Measurements from ENCODE around the gene ITIH4. TPM values are rescaled to one million over a fixed set of nuclear protein-coding genes. Genes with fewer than 3 reads are reported as not detected.

ITIH4 gene
- polyA plus RNA-seq, 1 of the 3 experiments (the other 2 are of a cell fraction), result 2.0 TPM

GRCh38 chr3:52779837-52780585, 50.5 kb downstream of the ITIH4 start:
- H4K20me1 ChIP-seq (ENCODE audit: insufficient read depth), result no peaks in the 10 kb centered on the region
- no peak for DNase-seq
- no peak overlapping the region for H2AFZ ChIP-seq (ENCODE audit: low read depth)
- H3K36me3 ChIP-seq (replicated peaks in 1 of 2; ENCODE audit: control insufficient read depth in 1 of 2, insufficient read depth in 2 of 2, low read length in 1 of 2), result no peaks in the 10 kb centered on the region
- no peak overlapping the region for H3K4me2 ChIP-seq
- H3F3A ChIP-seq (replicated peaks; ENCODE audit: insufficient read depth), result no peaks in the 10 kb centered on the region
- H3K27me3 ChIP-seq (ENCODE audit: insufficient read depth), result peaks cover 13% of the 10 kb centered on the region; the same call in 1 of the 2 replicates
- no peaks in the 10 kb centered on the region for H3K9me2 ChIP-seq
- no peaks in the 10 kb centered on the region for H3K9me3 ChIP-seq
- CTCF ChIA-PET, result interaction anchor here (1.2 to 1.4 kb wide), 2 partner anchors 19 to 38 kb away, joined by 5 read pairs; no protein-coding TSS in a partner anchor
- H3K9ac ChIP-seq, result no peak overlapping the region
- no peaks in the 10 kb centered on the region for H3K79me2 ChIP-seq (ENCODE audit: insufficient read depth)
- peaks cover 0 to 10% of the 10 kb centered on the region in 2 experiments; a peak in 1 of 4 replicates for H3K4me1 ChIP-seq (ENCODE audit: control insufficient read depth in 1 of 2, insufficient read depth in 2 of 2, low read depth in 1 of 2, low read length in 1 of 2)
- 35% methylated on average over 5 of the region's 8 CpGs for WGBS (ENCODE audit: low lambda C conversion rate)
- no peak overlapping the region for H3K27ac ChIP-seq (ENCODE audit: low read depth in 2 of 2, low read length in 1 of 2)
- no peak overlapping the region for H3K4me3 ChIP-seq (ENCODE audit: low read depth in 2 of 2, low read length in 1 of 2)
- POLR2A ChIA-PET, result interaction anchor here (0.8 to 1.3 kb wide), 2 partner anchors 10 to 12 kb away, joined by 6 read pairs; partner anchors contain the start of gene NEK4
- TF ChIP-seq ZBTB33 (IDR thresholded peaks at IDR 0.05; ENCODE audit: borderline replicate concordance, low read depth) (no peak), IRF3 (IDR thresholded peaks at IDR 0.05; ENCODE audit: low read depth, low read length) (no peak), PBX3 (IDR thresholded peaks at IDR 0.05) (no peak), NRF1 (IDR thresholded peaks at IDR 0.05; ENCODE audit: low read depth, low read length) (no peak)

DNA sequence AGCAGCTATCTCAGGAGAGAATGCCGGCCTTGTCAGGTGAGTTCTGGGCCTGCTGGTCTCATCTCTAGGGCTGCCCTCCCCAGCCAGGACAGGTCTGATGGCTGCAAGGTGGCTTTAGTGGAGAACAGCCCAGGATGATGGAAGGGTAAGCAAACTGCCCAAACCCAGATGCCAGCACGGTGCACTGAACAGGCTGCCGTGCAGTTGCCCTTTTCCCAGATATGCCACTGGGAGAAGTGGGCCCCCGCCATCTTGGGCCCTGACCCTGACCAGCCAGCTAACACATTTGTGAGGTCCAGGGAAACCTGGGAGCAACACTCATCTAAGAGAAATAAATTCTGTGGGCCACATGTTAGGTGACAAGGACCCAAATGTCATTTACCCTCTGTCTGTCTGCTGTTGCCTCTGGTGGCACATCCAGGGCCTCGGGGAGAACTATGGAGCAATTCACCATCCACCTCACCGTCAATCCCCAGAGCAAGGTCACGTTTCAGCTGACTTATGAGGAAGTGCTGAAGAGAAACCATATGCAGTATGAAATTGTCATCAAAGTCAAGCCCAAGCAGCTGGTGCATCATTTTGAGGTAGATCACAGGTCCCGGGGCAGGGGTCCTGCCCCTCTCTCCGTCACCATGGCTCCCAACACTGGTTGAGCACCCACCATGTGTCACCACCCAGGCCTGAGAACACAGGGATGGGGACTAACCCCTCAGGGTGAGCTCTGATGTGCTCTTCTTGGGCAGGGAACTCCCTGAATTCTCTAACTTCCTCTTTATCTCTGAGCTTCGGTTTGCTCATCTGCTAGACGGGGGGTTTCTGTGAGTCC, 51.2 kb downstream of the ITIH4 start:
- Histone ChIP-seq H3K27me3 (ENCODE audit: insufficient read depth) (peaks cover 13% of the 10 kb centered on the region; the same call in 1 of the 2 replicates), H3K4me2 (no peak overlapping the region), H3K27ac (ENCODE audit: low read depth in 2 of 2, low read length in 1 of 2) (no peak overlapping the region), H3K9ac (no peak overlapping the region), H4K20me1 (ENCODE audit: insufficient read depth) (no peaks in the 10 kb centered on the region), H3K4me1 (ENCODE audit: control insufficient read depth in 1 of 2, insufficient read depth in 2 of 2, low read depth in 1 of 2, low read length in 1 of 2) (peaks cover 0 to 10% of the 10 kb centered on the region in 2 experiments; a peak in 1 of 4 replicates), H2AFZ (ENCODE audit: low read depth) (no peak overlapping the region), H3K9me3 (no peaks in the 10 kb centered on the region), H3K79me2 (ENCODE audit: insufficient read depth) (no peaks in the 10 kb centered on the region), H3K9me2 (no peaks in the 10 kb centered on the region), H3K4me3 (ENCODE audit: low read depth in 2 of 2, low read length in 1 of 2) (no peak overlapping the region), H3K36me3 (replicated peaks in 1 of 2; ENCODE audit: control insufficient read depth in 1 of 2, insufficient read depth in 2 of 2, low read length in 1 of 2) (no peaks in the 10 kb centered on the region), H3F3A (replicated peaks; ENCODE audit: insufficient read depth) (no peaks in the 10 kb centered on the region)
- WGBS (ENCODE audit: low lambda C conversion rate), result 67% methylated on average over 5 of the region's 11 CpGs
- no peak for TF ChIP-seq ZBTB33 (IDR thresholded peaks at IDR 0.05; ENCODE audit: borderline replicate concordance, low read depth)
- TF ChIP-seq MAX (IDR thresholded peaks at IDR 0.05; ENCODE audit: low read depth), result no peak
- no peak for TF ChIP-seq SIN3A (IDR thresholded peaks at IDR 0.05; ENCODE audit: borderline replicate concordance, low read depth, low read length)
- TF ChIP-seq RCOR1 (IDR thresholded peaks at IDR 0.05; ENCODE audit: low read length), result no peak
- TF ChIP-seq NFIC (IDR thresholded peaks at IDR 0.05; ENCODE audit: borderline replicate concordance), result no peak
- no peak for TF ChIP-seq RFX5 (IDR thresholded peaks at IDR 0.05; ENCODE audit: low read length)
- TF ChIP-seq FOXJ3 (CRISPR knock-in tag; IDR thresholded peaks at IDR 0.05), result no peak
- TF ChIP-seq RXRA (IDR thresholded peaks at IDR 0.05; ENCODE audit: borderline replicate concordance, low read depth), result no peak
- TF ChIP-seq MXI1 (IDR thresholded peaks at IDR 0.05; ENCODE audit: low read depth, low read length), result no peak
- TF ChIP-seq POLR2AphosphoS5 (IDR thresholded peaks at IDR 0.05; ENCODE audit: low read depth, low read length), result no peak
- ChIA-PET POLR2A (interaction anchor here (1.3 kb wide), 1 partner anchor 9 kb away, joined by 6 read pairs; the partner anchor contains the start of gene NEK4), CTCF (interaction anchor here (1.2 to 1.4 kb wide), 2 partner anchors 20 to 37 kb away, joined by 5 read pairs; no protein-coding TSS in a partner anchor)
- DNase-seq, result no peak

Data from SK-N-SH (cell line).